ENCODE results near the gene TIGAR. TPM values are rescaled to one million over a fixed set of nuclear protein-coding genes. Genes with fewer than 3 reads are reported as not detected.

The TIGAR gene
- total RNA-seq, 1 donor from 2014 or later = 7.4 TPM

GRCh38 chr12:4279198-4279690 lies 41.8 kb upstream of the TIGAR start:
- no peak for DNase-seq (ENCODE audit: low read depth)
- no peak for TF ChIP-seq CTCF (conservative IDR thresholded peaks at IDR 0.05; ENCODE audit: low read depth, low read length)
- H3K4me3 ChIP-seq (ENCODE audit: low read depth, low read length) = no peak overlapping the region

- no peak overlapping the region for H3K4me3 ChIP-seq (ENCODE audit: low read depth, low read length)
- DNase-seq (ENCODE audit: low read depth) = no peak
- TF ChIP-seq CTCF (conservative IDR thresholded peaks at IDR 0.05; ENCODE audit: low read depth, low read length) = no peak
These were observed 40.5 kb upstream of the TIGAR start for GRCh38 chr12:4280351-4281163.

- no peak for TF ChIP-seq CTCF (conservative IDR thresholded peaks at IDR 0.05; ENCODE audit: low read depth, low read length)
- H3K4me3 ChIP-seq (ENCODE audit: low read depth, low read length) = no peak overlapping the region
- no peak for DNase-seq (ENCODE audit: low read depth)
These were observed 39.8 kb upstream of the TIGAR start for GRCh38 chr12:4281173-4281654.

GRCh38 chr12:4282103-4282891 lies 38.7 kb upstream of the TIGAR start:
- no peak for DNase-seq (ENCODE audit: low read depth)

GRCh38 chr12:4282892-4283511 lies 38.0 kb upstream of the TIGAR start:
- no peak for DNase-seq (ENCODE audit: low read depth)
- no peak for TF ChIP-seq CTCF (conservative IDR thresholded peaks at IDR 0.05; ENCODE audit: low read depth, low read length)
- no peak overlapping the region for H3K4me3 ChIP-seq (ENCODE audit: low read depth, low read length)

More at GRCh38 chr12:4282103-4282891, 38.7 kb upstream of the TIGAR start:
- H3K4me3 ChIP-seq (ENCODE audit: low read depth, low read length) = no peak overlapping the region
- TF ChIP-seq CTCF (conservative IDR thresholded peaks at IDR 0.05; ENCODE audit: low read depth, low read length) = no peak

GRCh38 chr12:4283512-4284255 lies 37.3 kb upstream of the TIGAR start:
- no peak overlapping the region for H3K4me3 ChIP-seq (ENCODE audit: low read depth, low read length)
- no peak for TF ChIP-seq CTCF (conservative IDR thresholded peaks at IDR 0.05; ENCODE audit: low read depth, low read length)
- DNase-seq (ENCODE audit: low read depth) = no peak
